Keratinocyte (primary cell): ENCODE measurements around the gene IL1RAPL1. TPM values are rescaled to one million over a fixed set of nuclear protein-coding genes. Genes with fewer than 3 reads are reported as not detected.

Experiments used
- DNase-seq: peaks from one replicate; pipeline ENCODE4 v3.0.0-alpha.2; 2011; ENCODE audit warnings: low read depth, missing footprints, low spot score
- FAIRE-seq: peaks from 2 replicates; lab custom pipeline; 2011; peaks lifted over from hg19 to GRCh38; lab: Jason Lieb, UNC
- H2AFZ ChIP-seq: 2 replicates; pipeline ENCODE4 v1.6.0; 2012; ENCODE audit warnings: low read length, control low read depth, inconsistent platforms; ENCODE audit not compliant: control insufficient read depth
- H3K27ac ChIP-seq: 2 replicates; pipeline ENCODE4 v1.5.1; 2011; ENCODE audit warnings: low read length; ENCODE audit not compliant: control insufficient read depth, insufficient read depth
- H3K27me3 ChIP-seq: 3 replicates; pipeline ENCODE4 v1.6.0; 2011; ENCODE audit warnings: low read length; ENCODE audit not compliant: control insufficient read depth, insufficient read depth; ENCODE audit errors: extremely low read depth
- H3K36me3 ChIP-seq, 2 experiments: 2 replicates in 1 of 2; 3 replicates in 1 of 2; pipeline ENCODE4 v1.5.1; 2011; ENCODE audit warnings: low read length in 2 of 2, mild to moderate bottlenecking in 1 of 2; ENCODE audit not compliant: control insufficient read depth in 2 of 2, insufficient read depth in 2 of 2; ENCODE audit errors: extremely low read depth in 1 of 2
- H3K4me1 ChIP-seq: 3 replicates; pipeline ENCODE4 v1.5.1; 2011; ENCODE audit warnings: low read length; ENCODE audit not compliant: control insufficient read depth, insufficient read depth; ENCODE audit errors: extremely low read depth
- H3K4me2 ChIP-seq: 3 replicates; pipeline ENCODE4 v1.6.0; 2011; ENCODE audit warnings: low read depth, low read length; ENCODE audit not compliant: control insufficient read depth, insufficient read depth; ENCODE audit errors: extremely low read depth
- H3K4me3 ChIP-seq, 3 experiments: fragments of 200-600 bp in 1 of 3; sonication (generic) in 1 of 3; 2 replicates in 2 of 3; 3 replicates in 1 of 3; pipeline ENCODE4 v1.5.1; 2011 to 2016; ENCODE audit warnings: low read length in 3 of 3, mild to moderate bottlenecking in 3 of 3, control low read depth in 2 of 3, inconsistent platforms in 1 of 3, low read depth in 1 of 3, mixed read lengths in 1 of 3, mixed run types in 1 of 3, moderate library complexity in 1 of 3; ENCODE audit not compliant: control insufficient read depth in 2 of 3, insufficient read depth in 2 of 3; ENCODE audit errors: extremely low read depth in 1 of 3
- H3K79me2 ChIP-seq: 2 replicates; pipeline ENCODE4 v1.6.0; 2012; ENCODE audit warnings: low read length; ENCODE audit not compliant: control insufficient read depth, insufficient read depth
- H3K9ac ChIP-seq: 3 replicates; pipeline ENCODE4 v1.6.0; 2011; ENCODE audit warnings: low read length; ENCODE audit not compliant: control insufficient read depth, insufficient read depth; ENCODE audit errors: extremely low read depth
- H3K9me1 ChIP-seq: 3 replicates; pipeline ENCODE4 v1.6.0; 2011; ENCODE audit warnings: low read length; ENCODE audit not compliant: control insufficient read depth, insufficient read depth; ENCODE audit errors: extremely low read depth
- H3K9me3 ChIP-seq: 2 replicates; pipeline ENCODE4 v1.5.1; 2012; ENCODE audit warnings: low read depth, low read length; ENCODE audit not compliant: control insufficient read depth
- H4K20me1 ChIP-seq: 3 replicates; pipeline ENCODE4 v1.6.0; 2011; ENCODE audit warnings: low read length; ENCODE audit not compliant: control insufficient read depth, insufficient read depth; ENCODE audit errors: extremely low read depth
- CTCF ChIP-seq, 3 experiments: IDR thresholded peaks in 1 of 3; conservative IDR thresholded peaks in 1 of 3; optimal IDR thresholded peaks in 1 of 3; 2 replicates in 2 of 3; 3 replicates in 1 of 3; pipeline versions ENCODE3 to v1.5.1; 2011; ENCODE audit warnings: low read length in 3 of 3, mild to moderate bottlenecking in 3 of 3, moderate library complexity in 2 of 3, control low read depth in 1 of 3, inconsistent platforms in 1 of 3; ENCODE audit not compliant: insufficient read depth in 2 of 3; ENCODE audit errors: extremely low read depth in 1 of 3
- EZH2 ChIP-seq: IDR thresholded peaks from one replicate; pipeline ENCODE4 v1.6.1; 2012; ENCODE audit warnings: inconsistent platforms, mild to moderate bottlenecking, low read length, moderate library complexity
- dilution Hi-C: fragments of 300-500 bp; cut with MboI; formaldehyde crosslinking; loops from one replicate; pipeline ENCODE4 v1.7.0; 2020; ENCODE audit warnings: low sequenced_read_pairs; ENCODE audit not compliant: extremely low pct_ligation_motif_present
- polyA plus RNA-seq, 5 experiments: library from polyadenylated mRNA; depleted of rRNA in 3 of 5; stranded (reverse) in 3 of 5; stranded (forward) in 1 of 5; unstranded in 1 of 5; fragments of >200 nt; gene quantifications; 1 replicate in 1 of 5; 2 replicates in 3 of 5; 3 replicates in 1 of 5; pipeline versions ENCODE4 v1.2.1 to v1.2.3, GENCODE V29; 2011 to 2012; ENCODE audit warnings: missing spikeins in 2 of 5, low read depth in 1 of 5, low replicate concordance in 1 of 5

IL1RAPL1 gene
- polyA plus RNA-seq, 1 donor (not counting 4 experiments of a cell fraction or from before 2014, with no cell fraction given): 2.8 TPM

- Histone ChIP-seq H3K27me3 (no peaks in the 10 kb centered on the region), H3K4me2 (no peak overlapping the region), H4K20me1 (no peaks in the 10 kb centered on the region), H2AFZ (no peak overlapping the region), H3K9me1 (no peaks in the 10 kb centered on the region), H3K27ac (no peak overlapping the region), H3K9ac (no peak overlapping the region), H3K4me3 (no peak overlapping the region), H3K79me2 (no peaks in the 10 kb centered on the region), H3K36me3 (no peaks in the 10 kb centered on the region), H3K4me1 (no peaks in the 10 kb centered on the region), H3K9me3 (no peaks in the 10 kb centered on the region)
- DNase-seq (no peak), FAIRE-seq (no peak)
- dilution Hi-C loops: no loop called here
- TF ChIP-seq CTCF (optimal IDR thresholded peaks at IDR 0.05 in 1 of 3, IDR thresholded peaks at IDR 0.05 in 1 of 3, conservative IDR thresholded peaks at IDR 0.05 in 1 of 3; ENCODE audit: extremely low read depth in 1 of 3, insufficient read depth in 2 of 3, low read length in 3 of 3) (peak in 1 of 3 experiments; percentile 40), EZH2 (no peak)
Observed at GRCh38 chrX:29903360-29903759, 1316.1 kb downstream of the IL1RAPL1 start.

GRCh38 chrX:29911673-29912072, 1324.4 kb downstream of the IL1RAPL1 start:
- H3K4me2 ChIP-seq: no peak overlapping the region
- no peak overlapping the region for H3K27ac ChIP-seq
- H3K4me1 ChIP-seq: no peaks in the 10 kb centered on the region
- FAIRE-seq: no peak
- H4K20me1 ChIP-seq: no peaks in the 10 kb centered on the region
- no peaks in the 10 kb centered on the region for H3K79me2 ChIP-seq
- H3K4me3 ChIP-seq: no peak overlapping the region
- DNase-seq: no peak
- no peak overlapping the region for H3K9ac ChIP-seq
- no peaks in the 10 kb centered on the region for H3K36me3 ChIP-seq
- no peaks in the 10 kb centered on the region for H3K9me1 ChIP-seq
- H3K9me3 ChIP-seq: no peaks in the 10 kb centered on the region
- no peaks in the 10 kb centered on the region for H3K27me3 ChIP-seq
- TF ChIP-seq EZH2 (no peak), CTCF (optimal IDR thresholded peaks at IDR 0.05 in 1 of 3, IDR thresholded peaks at IDR 0.05 in 1 of 3, conservative IDR thresholded peaks at IDR 0.05 in 1 of 3; ENCODE audit: extremely low read depth in 1 of 3, insufficient read depth in 2 of 3, low read length in 3 of 3) (no peak)
- dilution Hi-C loops: no loop called here
- no peak overlapping the region for H2AFZ ChIP-seq
